GM12878 (cell line): Measurements from ENCODE around the gene CFDP1. TPM values are rescaled to one million over a fixed set of nuclear protein-coding genes. Genes with fewer than 3 reads are reported as not detected.
A peak's percentile ranks its signal among the peaks of the same experiment; 100 is the strongest.

Experiments used
- ATF2 ChIP-seq: IDR thresholded peaks from 2 replicates; pipeline ENCODE4 v1.6.1; 2012; ENCODE audit warnings: low read length, inconsistent platforms
- BCL3 ChIP-seq: IDR thresholded peaks from 2 replicates; pipeline ENCODE4 v1.6.1; 2011; ENCODE audit warnings: borderline replicate concordance, low read depth, mild to moderate bottlenecking, moderate library complexity, low read length; ENCODE audit not compliant: insufficient read depth, poor library complexity, severe bottlenecking
- BMI1 ChIP-seq: fragments of 450-650 bp; IDR thresholded peaks from 2 replicates; pipeline ENCODE4 v1.6.1; 2016; ENCODE audit warnings: mild to moderate bottlenecking, moderate library complexity, borderline replicate concordance
- CEBPB ChIP-seq, 2 experiments: fragments of 150-350 bp in 1 of 2; IDR thresholded peaks; 2 replicates each; pipeline ENCODE4 v1.6.1; 2012 to 2014; ENCODE audit warnings: low read depth in 2 of 2, low read length in 2 of 2, borderline replicate concordance in 1 of 2, inconsistent platforms in 1 of 2
- IKZF2 ChIP-seq, 2 experiments: fragments of 450-650 bp; IDR thresholded peaks; 2 replicates each; pipeline ENCODE4 v1.6.1; 2017; ENCODE audit warnings: mild to moderate bottlenecking in 2 of 2, moderate library complexity in 2 of 2
- IRF3 ChIP-seq: fragments of 450-650 bp; IDR thresholded peaks from 2 replicates; pipeline ENCODE4 v1.6.1; 2014; ENCODE audit warnings: mild to moderate bottlenecking
- KAT2A ChIP-seq: conservative IDR thresholded peaks from 2 replicates; pipeline ENCODE4 v1.6.1; 2011; ENCODE audit warnings: low read depth, low read length; ENCODE audit not compliant: control insufficient read depth
- KDM1A ChIP-seq: fragments of 200-600 bp; sonication (generic); IDR thresholded peaks from 2 replicates; pipeline ENCODE4 v1.6.1; 2016; ENCODE audit warnings: borderline replicate concordance
- MAX ChIP-seq: IDR thresholded peaks from 2 replicates; pipeline ENCODE4 v1.6.1; 2012; ENCODE audit warnings: low read depth, low read length, improper control_type of control experiment
- NKRF ChIP-seq: fragments of 450-650 bp; conservative IDR thresholded peaks from 2 replicates; pipeline ENCODE4 v1.6.1; 2017; ENCODE audit warnings: mild to moderate bottlenecking, moderate library complexity
- PML ChIP-seq: IDR thresholded peaks from 2 replicates; pipeline ENCODE4 v1.6.1; 2012; ENCODE audit warnings: low read length, inconsistent platforms
- RB1 ChIP-seq: fragments of 450-650 bp; formaldehyde crosslinking; IDR thresholded peaks from 2 replicates; pipeline ENCODE4 v1.6.1; 2017; ENCODE audit warnings: mild to moderate bottlenecking, borderline replicate concordance
- RELB ChIP-seq: fragments of 450-650 bp; IDR thresholded peaks from 2 replicates; pipeline ENCODE4 v1.6.1; 2017; ENCODE audit warnings: low read depth, mild to moderate bottlenecking, moderate library complexity
- RFX5 ChIP-seq: IDR thresholded peaks from 2 replicates; pipeline ENCODE4 v1.6.1; 2011; ENCODE audit warnings: low read depth, low read length, improper control_type of control experiment
- SKIL ChIP-seq: fragments of 450-650 bp; IDR thresholded peaks from 2 replicates; pipeline ENCODE4 v1.6.1; 2017; ENCODE audit warnings: mild to moderate bottlenecking, low read depth, inconsistent platforms; ENCODE audit not compliant: poor library complexity, severe bottlenecking
- SMARCA5 ChIP-seq: fragments of 450-650 bp; IDR thresholded peaks from 2 replicates; pipeline ENCODE4 v1.6.1; 2017; ENCODE audit warnings: mild to moderate bottlenecking
- SUZ12 ChIP-seq: fragments of 200-600 bp; sonication (generic); IDR thresholded peaks from one replicate; pipeline ENCODE4 v1.6.1; 2018; ENCODE audit warnings: antibody characterized with exemption, mild to moderate bottlenecking; ENCODE audit not compliant: unreplicated experiment
- ZNF217 ChIP-seq: fragments of 450-650 bp; IDR thresholded peaks from 2 replicates; pipeline ENCODE4 v1.6.1; 2017; ENCODE audit warnings: antibody characterized with exemption, mild to moderate bottlenecking
- ZNF24 ChIP-seq: fragments of 450-650 bp; IDR thresholded peaks from 2 replicates; pipeline ENCODE4 v1.6.1; 2017; ENCODE audit warnings: antibody characterized with exemption, mild to moderate bottlenecking
- ZZZ3 ChIP-seq: IDR thresholded peaks from 2 replicates; pipeline ENCODE4 v1.6.1; 2011; ENCODE audit warnings: low read depth; ENCODE audit not compliant: control insufficient read depth, insufficient read length
- polyA plus RNA-seq, 11 experiments: library from polyadenylated mRNA; depleted of rRNA in 4 of 11; unstranded in 6 of 11; stranded (reverse) in 5 of 11; fragments of >200 nt; fragmentation: Nextera tagmentation in 4 of 11; fragmentation: Illumina TruSeq in 1 of 11; extraction: Ambion mirVana in 4 of 11; extraction: Trizol in 1 of 11; gene quantifications; 1 replicate in 1 of 11; 2 replicates in 10 of 11; pipeline versions ENCODE4 v1.2.1 to v1.2.3, GENCODE V29; 2011 to 2016; ENCODE audit warnings: inconsistent platforms in 2 of 11, missing spikeins in 2 of 11, low read depth in 1 of 11
- total RNA-seq, 4 experiments: library from RNA; depleted of rRNA in 3 of 4; stranded (reverse); fragments of >200 nt in 3 of 4; fragmentation: Illumina TruSeq in 1 of 4; extraction: Trizol in 1 of 4; gene quantifications; 2 replicates each; pipeline versions ENCODE4 v1.2.1 to v1.2.3, GENCODE V29; 2013 to 2021

The CFDP1 gene
- total and polyA plus RNA-seq, 10 of the 15 experiments (the other 5 are each of a cell fraction or from before 2014, with no cell fraction given): 22.3 to 64.8 (median 36.7) TPM

GRCh38 chr16:75379339-75379738, 54.0 kb downstream of the CFDP1 start (continued):
- TF ChIP-seq ATF2 (peak; percentile 97), ZNF217 (peak; percentile 96), KAT2A (no peak), SKIL (peak; percentile 89), PML (peak; percentile 76; the same call in 1 of the 2 replicates), ZNF24 (peak; percentile 30; the same call in 1 of the 2 replicates), NKRF (no peak), RFX5 (no peak), ZZZ3 (no peak), RB1 (no peak), KDM1A (no peak), SMARCA5 (no peak), RELB (peak; percentile 69), SUZ12 (no peak), BMI1 (peak; percentile 38; the same call in 1 of the 2 replicates), MAX (no peak), IKZF2 (IDR thresholded peaks at IDR 0.05) (peak; percentile 82 to 83), CEBPB (IDR thresholded peaks at IDR 0.05; ENCODE audit: borderline replicate concordance in 1 of 2, low read depth in 2 of 2, low read length in 2 of 2) (peak in 1 of 2 experiments; percentile 99; a peak in 2 of 4 replicates), IRF3 (no peak), BCL3 (peak; percentile 75)
